GM19467 (cell line): ENCODE results near the gene WEE1.
"Not testable (repeated sequence)": the region's sequence is repeated elsewhere in the genome, so short reads cannot be mapped to it uniquely, and the experiment has no call there.

Experiments used
- ATAC-seq: cut with Tn5 transposase; IDR thresholded peaks from one replicate; pipeline ENCODE4 v1.9.1; 2021; ENCODE audit warnings: mild to moderate bottlenecking, moderate library complexity; ENCODE audit not compliant: unreplicated experiment

Gene WEE1

GRCh38 chr11:9573052-9573774 is at the start of gene WEE1:
Gene WEE1, plus strand, starts transcription at chr11:9573670. Its CDS starts 264 bp downstream, at chr11:9573934.
- ATAC-seq = peak; percentile 75

- no peak for ATAC-seq
Observed at GRCh38 chr11:9524001-9524400, 49.5 kb upstream of the WEE1 start.

DNA sequence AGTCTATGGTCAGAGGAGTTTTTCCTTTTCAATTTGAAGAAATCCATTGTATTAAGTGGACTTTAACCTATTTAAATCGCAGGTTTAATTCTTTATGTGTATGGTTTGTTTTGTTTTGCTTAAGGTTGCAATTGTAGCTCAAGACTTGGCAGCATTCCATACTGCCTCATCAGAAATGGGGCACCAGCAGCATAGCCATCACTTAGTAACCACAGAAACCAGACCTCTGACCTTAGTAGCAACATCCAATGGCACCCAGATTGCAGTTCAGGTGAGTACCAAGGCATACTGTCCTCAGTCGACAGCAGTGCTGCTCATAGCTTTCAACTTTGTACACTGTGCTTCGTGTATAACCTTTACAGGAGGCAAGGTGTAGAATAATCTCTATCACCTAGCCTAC is 48.4 kb upstream of the WEE1 start:
- no peak for ATAC-seq

GRCh38 chr11:9527481-9528135 is 45.9 kb upstream of the WEE1 start:
- no peak for ATAC-seq

DNA sequence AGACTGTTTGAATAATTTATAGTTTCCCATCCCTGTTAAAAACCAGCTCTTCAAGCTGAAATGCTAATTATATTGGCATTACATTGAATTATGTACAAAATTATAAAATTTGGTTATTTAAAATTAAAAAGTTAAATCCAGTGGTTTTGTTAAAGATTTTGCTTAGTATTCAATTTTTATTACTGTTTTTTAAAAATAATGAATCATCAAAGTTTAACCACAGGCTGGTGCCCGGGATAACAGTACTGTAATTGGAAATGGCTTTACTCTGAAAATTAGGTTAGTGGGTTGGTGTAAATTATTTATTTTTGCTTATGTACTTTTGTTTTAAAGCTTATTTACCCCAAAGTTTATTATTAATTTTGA is 45.4 kb upstream of the WEE1 start:
- no peak for ATAC-seq

DNA sequence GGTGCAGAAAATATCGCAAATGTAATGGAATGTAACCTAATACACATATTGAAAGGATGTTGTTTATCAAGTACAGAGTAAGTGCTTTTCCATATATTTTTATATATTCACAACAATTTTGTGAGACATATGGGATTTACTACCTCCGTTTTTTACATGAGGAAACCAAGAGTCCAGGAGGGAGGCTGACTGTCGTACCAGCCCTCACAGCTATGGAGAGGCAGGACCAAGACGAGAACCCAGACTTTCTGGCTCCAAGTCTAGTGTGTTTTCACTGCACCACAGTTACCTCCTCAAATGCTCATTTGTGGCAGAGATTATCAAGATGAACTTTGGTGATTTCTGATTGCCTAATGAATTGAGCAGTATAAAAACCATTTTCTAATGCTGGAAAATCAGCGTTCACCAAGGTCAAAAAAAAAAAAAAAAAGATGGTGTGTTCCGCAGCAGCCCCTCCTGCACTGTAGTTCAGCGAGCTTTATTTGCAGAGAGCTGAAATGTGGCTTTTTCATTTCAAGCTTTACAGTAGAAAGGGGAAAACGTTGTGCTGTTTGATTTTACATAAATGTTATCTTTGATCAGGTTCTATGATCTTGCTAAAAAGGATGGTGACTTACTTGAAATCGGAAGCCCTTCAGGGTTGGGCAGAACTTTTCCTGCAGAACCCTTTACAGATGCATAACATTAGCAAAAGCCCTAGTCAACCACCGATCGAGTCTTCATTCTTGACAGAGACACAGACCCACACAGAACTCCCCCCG is 44.7 kb upstream of the WEE1 start:
- ATAC-seq = no peak

- ATAC-seq = no peak
Observed at GRCh38 chr11:9529334-9529650, 44.2 kb upstream of the WEE1 start.

GRCh38 chr11:9530020-9530621 is 43.3 kb upstream of the WEE1 start:
- no peak for ATAC-seq

DNA sequence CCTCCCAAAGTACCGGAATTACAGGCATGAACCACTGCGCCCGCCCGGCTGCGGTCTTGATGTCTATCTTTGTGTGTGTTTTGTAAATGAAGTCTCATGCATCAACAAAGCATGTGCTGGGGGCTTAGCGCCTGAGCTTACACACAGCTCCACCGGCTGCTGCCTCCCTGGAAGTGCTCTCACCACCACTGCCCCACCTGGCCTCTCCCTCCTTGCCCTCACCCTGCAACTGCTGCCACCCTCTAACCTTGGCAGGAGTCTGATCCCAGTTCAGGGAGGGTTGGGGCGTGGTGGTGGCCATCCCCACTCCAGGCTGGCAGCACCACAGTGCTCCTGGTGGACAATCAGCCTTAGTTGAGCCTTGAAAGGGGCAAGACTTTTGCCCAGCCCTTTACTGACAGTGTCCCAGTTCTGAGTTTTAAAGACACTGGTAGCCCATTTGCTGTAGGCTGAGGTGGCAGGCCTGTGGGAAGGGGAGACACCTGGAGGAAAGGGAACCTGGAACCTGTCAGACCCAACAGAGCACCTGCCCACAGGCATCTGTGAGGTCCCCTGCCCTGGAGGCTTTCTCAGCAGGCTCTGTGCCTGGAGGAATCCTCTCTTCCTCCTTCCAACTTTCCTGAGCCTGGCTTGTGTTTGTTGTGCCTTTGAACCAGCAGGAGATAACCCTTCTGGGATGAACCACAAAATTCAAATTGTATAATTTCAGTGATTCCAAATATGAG is 42.4 kb upstream of the WEE1 start:
- no peak for ATAC-seq

GRCh38 chr11:9533058-9533457 is 40.4 kb upstream of the WEE1 start:
- no peak for ATAC-seq

GRCh38 chr11:9533736-9534473 is 39.6 kb upstream of the WEE1 start:
- ATAC-seq = no peak

DNA sequence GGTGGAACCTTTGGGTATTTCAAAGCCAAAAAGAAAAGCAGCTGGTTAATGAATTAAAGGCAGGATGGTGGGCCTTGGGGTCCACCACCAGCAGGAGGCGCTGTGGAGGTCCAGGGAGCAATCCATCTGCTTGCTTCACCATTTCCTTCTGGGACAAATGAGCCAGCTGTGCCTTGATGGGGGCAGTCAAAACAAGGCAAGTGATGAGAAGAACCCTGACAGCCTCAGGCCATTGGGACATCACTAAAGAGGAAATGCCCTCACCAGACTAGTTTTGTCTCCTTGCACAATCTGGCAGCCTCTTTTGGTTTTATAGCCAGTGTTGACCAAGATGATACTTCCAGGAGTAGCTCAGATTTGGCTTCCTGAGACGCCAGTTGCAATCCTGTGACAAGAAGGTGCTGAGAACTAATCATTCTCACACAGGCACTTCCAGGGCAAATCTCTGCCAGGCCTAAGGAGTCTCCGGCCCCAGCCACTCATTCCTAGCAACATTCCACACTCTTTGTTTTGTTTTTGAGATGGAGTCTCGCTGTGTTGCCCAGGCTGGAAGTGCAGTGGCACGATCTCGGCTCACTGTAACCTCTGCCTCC is 38.2 kb upstream of the WEE1 start:
- no peak for ATAC-seq

- no peak for ATAC-seq
Observed at GRCh38 chr11:9538548-9538947, 34.9 kb upstream of the WEE1 start.

GRCh38 chr11:9549216-9549615 is 24.3 kb upstream of the WEE1 start:
- ATAC-seq = not testable (repeated sequence)

- no peak for ATAC-seq
Observed at GRCh38 chr11:9550191-9550628, 23.3 kb upstream of the WEE1 start.

DNA sequence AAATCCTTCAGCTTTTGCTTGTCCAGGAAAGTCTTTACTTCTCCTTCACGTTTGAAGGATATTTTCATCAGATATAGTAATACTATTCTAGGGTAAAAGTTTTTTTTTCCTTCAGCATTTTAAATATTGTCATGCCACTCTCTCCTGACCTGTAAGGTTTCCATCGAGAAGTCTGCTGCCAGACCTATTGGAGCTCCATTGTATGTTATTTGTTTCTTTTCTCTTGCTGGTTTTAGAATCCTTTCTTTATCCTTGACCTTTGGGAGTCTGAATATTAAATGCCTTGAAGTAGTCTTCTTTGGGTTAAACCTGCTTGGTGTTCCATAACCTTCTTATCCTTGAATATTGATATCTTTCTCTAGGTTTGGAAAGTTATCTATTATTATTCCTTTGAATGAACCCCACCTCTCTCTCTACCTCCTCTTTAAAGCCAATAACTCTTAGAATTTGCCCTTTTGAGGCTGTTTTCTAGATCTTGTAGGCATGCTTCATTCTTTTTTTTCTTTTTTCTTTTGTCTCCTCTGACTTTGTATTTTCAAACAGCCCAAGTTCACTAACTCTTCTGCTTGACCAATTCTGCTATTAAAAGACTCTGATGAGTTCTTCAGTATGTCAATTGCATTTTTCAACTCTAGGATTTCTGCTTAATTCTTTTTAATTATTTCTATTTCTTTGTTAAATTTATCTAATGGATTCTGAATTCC is 12.0 kb upstream of the WEE1 start:
- no peak for ATAC-seq

GRCh38 chr11:9562716-9563115 is 10.8 kb upstream of the WEE1 start:
- ATAC-seq = no peak

DNA sequence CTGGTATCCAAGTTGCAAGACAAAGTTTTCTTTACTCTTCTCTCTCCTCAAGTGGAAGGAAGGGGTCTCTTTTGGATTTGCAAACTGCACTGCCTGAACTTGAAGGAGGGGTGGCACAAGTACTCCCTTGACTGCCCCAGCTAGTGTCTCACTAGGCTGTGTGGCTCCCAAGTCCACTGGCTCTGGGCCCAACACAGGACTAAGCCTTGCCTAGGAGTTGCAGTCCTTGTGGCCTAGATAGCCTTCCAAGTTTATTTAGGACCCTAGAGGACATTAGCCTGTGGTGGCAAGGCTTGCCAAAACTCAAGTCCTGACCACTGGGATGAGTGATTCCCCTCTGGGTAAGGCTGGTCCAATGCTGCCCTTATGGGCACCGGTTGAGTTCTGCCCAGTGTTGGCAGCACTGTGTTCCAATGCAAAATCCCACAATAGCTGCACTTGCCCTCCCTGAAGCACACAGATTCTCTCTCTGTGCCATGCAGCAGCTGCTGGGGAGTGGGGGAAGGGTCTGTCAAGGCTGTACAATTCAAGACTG is 10.2 kb upstream of the WEE1 start:
- no peak for ATAC-seq
